ENCODE measurements around the gene KLF15. TPM values are rescaled to one million over a fixed set of nuclear protein-coding genes. Genes with fewer than 3 reads are reported as not detected.
A peak's percentile ranks its signal among the peaks of the same experiment; 100 is the strongest.

Gene KLF15
- total RNA-seq, 2 experiments from 2014 or later = 0.40 to 0.46 TPM

- DNase-seq = no peak
- Mint-ChIP-seq H3K27me3 (peaks cover 35% of the 10 kb centered on the region), H3K4me1 (ENCODE audit: low read depth) (no peaks in the 10 kb centered on the region), H3K4me3 (no peak overlapping the region), H3K9me3 (no peaks in the 10 kb centered on the region), H3K27ac (no peak overlapping the region), H3K36me3 (no peaks in the 10 kb centered on the region)
- CTCF ChIA-PET = no interaction called here
- intact Hi-C loops (cut with micrococcal nuclease) = no loop called here
- POLR2A ChIA-PET = no interaction called here
Observed at GRCh38 chr3:126395846-126396513, 38.8 kb upstream of the KLF15 start.

GRCh38 chr3:126394977-126395321 lies 37.7 kb upstream of the KLF15 start:
- no peak overlapping the region for H3K27ac Mint-ChIP-seq
- intact Hi-C loops (cut with micrococcal nuclease) = no loop called here
- H3K27me3 Mint-ChIP-seq = peaks cover 40% of the 10 kb centered on the region
- H3K4me3 Mint-ChIP-seq = no peak overlapping the region
- POLR2A ChIA-PET = no interaction called here
- DNase-seq = no peak
- no peaks in the 10 kb centered on the region for H3K36me3 Mint-ChIP-seq
- no peaks in the 10 kb centered on the region for H3K4me1 Mint-ChIP-seq (ENCODE audit: low read depth)
- CTCF ChIA-PET = no interaction called here
- no peaks in the 10 kb centered on the region for H3K9me3 Mint-ChIP-seq

- POLR2A ChIA-PET = no interaction called here
Observed at GRCh38 chr3:126394179-126394976, 37.2 kb upstream of the KLF15 start, which contains the start of gene CFAP100. TSS of gene CFAP100 (plus strand) at chr3:126394909. CDS start at chr3:126396001, 1,092 bp downstream.

GRCh38 chr3:126393563-126393962 lies 36.4 kb upstream of the KLF15 start:
- Mint-ChIP-seq H3K27me3 (peaks cover 48% of the 10 kb centered on the region), H3K36me3 (no peaks in the 10 kb centered on the region), H3K9me3 (no peaks in the 10 kb centered on the region), H3K4me1 (ENCODE audit: low read depth) (peaks cover 3% of the 10 kb centered on the region), H3K4me3 (no peak overlapping the region), H3K27ac (no peak overlapping the region)
- CTCF ChIA-PET = interaction anchor here (0.6 to 1.6 kb wide), 2 partner anchors 34 to 260 kb away, joined by 3 read pairs; no protein-coding TSS in a partner anchor
- DNase-seq = no peak
- POLR2A ChIA-PET = no interaction called here
- intact Hi-C loops (cut with micrococcal nuclease) = no loop called here

More at GRCh38 chr3:126394179-126394976, 37.2 kb upstream of the KLF15 start, which contains the start of gene CFAP100:
- intact Hi-C loops (cut with micrococcal nuclease) = no loop called here
- no peak within 1 kb of the TSS for H3K4me3 Mint-ChIP-seq
- CTCF ChIA-PET = interaction anchor here (0.6 to 1.6 kb wide), 2 partner anchors 35 to 261 kb away, joined by 3 read pairs; no protein-coding TSS in a partner anchor
- peaks cover 45% of the 10 kb centered on the region for H3K27me3 Mint-ChIP-seq
- H3K4me1 Mint-ChIP-seq (ENCODE audit: low read depth) = peaks cover 3% of the 10 kb centered on the region
- no peaks in the 10 kb centered on the region for H3K36me3 Mint-ChIP-seq
- DNase-seq = no peak
- no peak within 1 kb of the TSS for H3K27ac Mint-ChIP-seq
- no peaks in the 10 kb centered on the region for H3K9me3 Mint-ChIP-seq

- POLR2A ChIA-PET = no interaction called here
- H3K27me3 Mint-ChIP-seq = peaks cover 54% of the 10 kb centered on the region
- peaks cover 3% of the 10 kb centered on the region for H3K4me1 Mint-ChIP-seq (ENCODE audit: low read depth)
- H3K36me3 Mint-ChIP-seq = no peaks in the 10 kb centered on the region
- intact Hi-C loops (cut with micrococcal nuclease) = no loop called here
- H3K9me3 Mint-ChIP-seq = no peaks in the 10 kb centered on the region
- H3K27ac Mint-ChIP-seq = no peak overlapping the region
- CTCF ChIA-PET = interaction anchor here (0.9 to 1.4 kb wide), 2 partner anchors 50 to 463 kb away, joined by 3 to 5 read pairs; no protein-coding TSS in a partner anchor
- no peak for DNase-seq
- no peak overlapping the region for H3K4me3 Mint-ChIP-seq
Observed at GRCh38 chr3:126392246-126392645, 35.0 kb upstream of the KLF15 start.

- ChIA-PET POLR2A (no interaction called here), CTCF (interaction anchor here (1.4 kb wide), 1 partner anchor 463 kb away, joined by 5 read pairs; no protein-coding TSS in a partner anchor)
- Mint-ChIP-seq H3K4me1 (ENCODE audit: low read depth) (peaks cover 3% of the 10 kb centered on the region), H3K36me3 (no peaks in the 10 kb centered on the region), H3K27ac (no peak overlapping the region), H3K27me3 (peaks cover 55% of the 10 kb centered on the region), H3K4me3 (no peak overlapping the region), H3K9me3 (no peaks in the 10 kb centered on the region)
- intact Hi-C loops (cut with micrococcal nuclease) = no loop called here
- DNase-seq = no peak
Observed at GRCh38 chr3:126391631-126392030, 34.4 kb upstream of the KLF15 start.

- no peak overlapping the region for H3K4me3 Mint-ChIP-seq
- peaks cover 3% of the 10 kb centered on the region for H3K4me1 Mint-ChIP-seq (ENCODE audit: low read depth)
- no peaks in the 10 kb centered on the region for H3K9me3 Mint-ChIP-seq
- peaks cover 55% of the 10 kb centered on the region for H3K27me3 Mint-ChIP-seq
- no peak for DNase-seq
- no peak overlapping the region for H3K27ac Mint-ChIP-seq
- intact Hi-C loops (cut with micrococcal nuclease) = no loop called here
- H3K36me3 Mint-ChIP-seq = no peaks in the 10 kb centered on the region
- POLR2A ChIA-PET = no interaction called here
- CTCF ChIA-PET = no interaction called here
Observed at GRCh38 chr3:126390751-126391150, 33.5 kb upstream of the KLF15 start.

GRCh38 chr3:126390201-126390600 lies 33.0 kb upstream of the KLF15 start:
- Mint-ChIP-seq H3K27ac (no peak overlapping the region), H3K27me3 (peaks cover 53% of the 10 kb centered on the region), H3K4me1 (ENCODE audit: low read depth) (peaks cover 3% of the 10 kb centered on the region), H3K4me3 (no peak overlapping the region), H3K9me3 (no peaks in the 10 kb centered on the region), H3K36me3 (no peaks in the 10 kb centered on the region)
- DNase-seq = no peak
- intact Hi-C loops (cut with micrococcal nuclease) = no loop called here
- CTCF ChIA-PET = no interaction called here
- POLR2A ChIA-PET = no interaction called here

GRCh38 chr3:126389794-126390146 lies 32.6 kb upstream of the KLF15 start:
- intact Hi-C loops (cut with micrococcal nuclease) = loop anchor here (1.0 to 10.0 kb wide), 3 partner anchors 143 to 465 kb away; no protein-coding TSS in a partner anchor
- ChIA-PET POLR2A (no interaction called here), CTCF (no interaction called here)
- Mint-ChIP-seq H3K9me3 (no peaks in the 10 kb centered on the region), H3K27ac (no peak overlapping the region), H3K36me3 (no peaks in the 10 kb centered on the region), H3K4me3 (no peak overlapping the region), H3K27me3 (peaks cover 52% of the 10 kb centered on the region), H3K4me1 (ENCODE audit: low read depth) (peaks cover 3% of the 10 kb centered on the region)
- DNase-seq = no peak

- intact Hi-C loops (cut with micrococcal nuclease) = loop anchor here (1.0 to 10.0 kb wide), 3 partner anchors 143 to 464 kb away; no protein-coding TSS in a partner anchor
- no peaks in the 10 kb centered on the region for H3K36me3 Mint-ChIP-seq
- H3K4me1 Mint-ChIP-seq (ENCODE audit: low read depth) = peaks cover 3% of the 10 kb centered on the region
- H3K9me3 Mint-ChIP-seq = no peaks in the 10 kb centered on the region
- DNase-seq = peak; percentile 58
- H3K27me3 Mint-ChIP-seq = peaks cover 52% of the 10 kb centered on the region
- CTCF ChIA-PET = interaction anchor here (0.6 to 1.1 kb wide), 3 partner anchors 48 to 453 kb away, joined by 3 to 4 read pairs (median 3); no protein-coding TSS in a partner anchor
- H3K4me3 Mint-ChIP-seq = no peak overlapping the region
- H3K27ac Mint-ChIP-seq = no peak overlapping the region
- POLR2A ChIA-PET = no interaction called here
Observed at GRCh38 chr3:126389112-126389793, 32.0 kb upstream of the KLF15 start.

GRCh38 chr3:126381966-126382365 lies 24.8 kb upstream of the KLF15 start:
- H3K4me1 Mint-ChIP-seq (ENCODE audit: low read depth) = no peaks in the 10 kb centered on the region

More at GRCh38 chr3:126381966-126382365, 24.8 kb upstream of the KLF15 start:
- Mint-ChIP-seq H3K27me3 (peaks cover 22% of the 10 kb centered on the region), H3K36me3 (no peaks in the 10 kb centered on the region), H3K4me3 (no peak overlapping the region), H3K9me3 (peaks cover 3% of the 10 kb centered on the region), H3K27ac (no peak overlapping the region)
- CTCF ChIA-PET = no interaction called here
- DNase-seq = no peak
- POLR2A ChIA-PET = no interaction called here
- intact Hi-C loops (cut with micrococcal nuclease) = loop anchor here (10.0 kb wide), 1 partner anchor 457 kb away; no protein-coding TSS in a partner anchor

Measured in activated CD4-positive, alpha-beta memory T cell treated with anti-CD3 and anti-CD28 coated beads for 36 hours (primary cell).